ENCODE measurements around the gene DGKG. TPM values are rescaled to one million over a fixed set of nuclear protein-coding genes. Genes with fewer than 3 reads are reported as not detected.

Gene DGKG
- total and polyA plus RNA-seq, 4 donors, result 2.1 to 13.7 (median 8.0) TPM

DNA sequence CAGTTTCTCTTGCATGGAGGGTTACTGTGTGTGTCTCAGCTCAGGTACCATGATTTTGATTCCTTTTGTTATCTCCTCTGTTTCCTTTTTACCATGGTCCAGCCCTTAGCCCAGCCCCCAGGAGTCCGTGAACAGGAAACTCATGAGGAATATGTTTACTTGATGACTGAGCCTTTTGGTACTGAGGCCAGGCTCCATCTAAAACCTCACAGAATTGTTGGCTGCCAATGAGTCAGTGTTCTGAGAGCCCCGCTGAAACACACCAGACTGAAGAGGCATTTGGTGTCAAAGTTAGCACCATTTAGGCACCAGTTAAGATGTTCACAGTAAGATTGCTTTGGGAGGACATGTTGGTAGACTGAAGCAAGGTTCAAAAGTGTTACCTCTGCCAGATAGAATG lies 80.9 kb downstream of the DGKG start:
- TF ChIP-seq CTCF (IDR thresholded peaks at IDR 0.05; ENCODE audit: control extremely low read depth, extremely low read depth), result no peak
- Histone ChIP-seq H3K9ac (ENCODE audit: insufficient read depth in 1 of 2, low read length in 2 of 2) (no peak overlapping the region), H3K36me3 (ENCODE audit: control insufficient read depth in 4 of 4, insufficient read depth in 4 of 4, low read length in 4 of 4) (no peaks in the 10 kb centered on the region), H3K27ac (ENCODE audit: low read depth in 1 of 2, low read length in 1 of 2) (no peak overlapping the region), H3K4me1 (ENCODE audit: control insufficient read depth in 5 of 5, insufficient read depth in 5 of 5, low read length in 5 of 5) (peaks cover 0 to 2% (median 0%) of the 10 kb centered on the region in 5 donors), H3K9me3 (ENCODE audit: control insufficient read depth in 4 of 4, insufficient read depth in 3 of 4, low read length in 3 of 4) (no peaks in the 10 kb centered on the region), H3K27me3 (ENCODE audit: control insufficient read depth in 3 of 3, insufficient read depth in 3 of 3, low read length in 2 of 3) (peaks cover 0 to 2% (median 2%) of the 10 kb centered on the region in 3 donors), H3K4me3 (no peak overlapping the region)
- DNase-seq, result peak in 1 of 3 donors; percentile 12
- 31 to 58% methylated on average over 2 of the region's 2 CpGs for WGBS, 2 donors
- ATAC-seq (ENCODE audit: insufficient read depth, low FRiP score), result no peak

DNA sequence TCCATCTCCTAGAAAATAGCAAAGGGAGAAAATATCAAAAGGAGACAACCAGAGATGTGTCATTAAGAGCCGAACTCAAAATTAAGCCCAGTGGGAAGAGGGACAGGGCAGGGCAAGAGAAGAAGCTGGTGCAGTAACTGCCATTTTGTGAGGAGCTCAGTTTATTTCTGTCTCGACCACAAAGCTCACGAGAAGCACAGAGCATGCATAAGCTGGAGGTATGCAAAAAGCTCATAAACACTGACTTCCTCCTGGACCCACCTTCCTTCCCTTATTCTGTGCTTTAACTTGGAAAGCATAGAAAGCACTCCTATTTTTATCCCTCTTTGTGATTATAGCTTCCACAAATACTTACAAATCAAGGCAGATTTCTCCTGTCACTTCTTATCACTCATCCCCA lies 81.3 kb downstream of the DGKG start:
- DNase-seq (no peak), ATAC-seq (ENCODE audit: insufficient read depth, low FRiP score) (no peak)
- Histone ChIP-seq H3K27me3 (ENCODE audit: control insufficient read depth in 3 of 3, insufficient read depth in 3 of 3, low read length in 2 of 3) (peaks cover 0 to 2% (median 2%) of the 10 kb centered on the region in 3 donors), H3K9me3 (ENCODE audit: control insufficient read depth in 4 of 4, insufficient read depth in 3 of 4, low read length in 3 of 4) (no peaks in the 10 kb centered on the region), H3K36me3 (ENCODE audit: control insufficient read depth in 4 of 4, insufficient read depth in 4 of 4, low read length in 4 of 4) (no peaks in the 10 kb centered on the region), H3K4me1 (ENCODE audit: control insufficient read depth in 5 of 5, insufficient read depth in 5 of 5, low read length in 5 of 5) (peaks cover 0 to 2% (median 0%) of the 10 kb centered on the region in 5 donors), H3K4me3 (no peak overlapping the region), H3K27ac (ENCODE audit: low read depth in 1 of 2, low read length in 1 of 2) (no peak overlapping the region), H3K9ac (ENCODE audit: insufficient read depth in 1 of 2, low read length in 2 of 2) (no peak overlapping the region)
- TF ChIP-seq CTCF (IDR thresholded peaks at IDR 0.05; ENCODE audit: control extremely low read depth, extremely low read depth), result no peak
- WGBS, 2 donors, result 46 to 52% methylated on average over 3 of the region's 3 CpGs

GRCh38 chr3:186277268-186277909 lies 84.6 kb downstream of the DGKG start:
- Histone ChIP-seq H3K36me3 (ENCODE audit: control insufficient read depth in 4 of 4, insufficient read depth in 4 of 4, low read length in 4 of 4) (no peaks in the 10 kb centered on the region), H3K27ac (ENCODE audit: low read depth in 1 of 2, low read length in 1 of 2) (no peak overlapping the region), H3K27me3 (ENCODE audit: control insufficient read depth in 3 of 3, insufficient read depth in 3 of 3, low read length in 2 of 3) (peaks cover 0 to 2% (median 2%) of the 10 kb centered on the region in 3 donors), H3K4me1 (ENCODE audit: control insufficient read depth in 5 of 5, insufficient read depth in 5 of 5, low read length in 5 of 5) (peaks cover 0 to 2% (median 0%) of the 10 kb centered on the region in 5 donors), H3K9ac (ENCODE audit: insufficient read depth in 1 of 2, low read length in 2 of 2) (no peak overlapping the region), H3K9me3 (ENCODE audit: control insufficient read depth in 4 of 4, insufficient read depth in 3 of 4, low read length in 3 of 4) (no peaks in the 10 kb centered on the region), H3K4me3 (no peak overlapping the region)
- 48 to 75% methylated on average over 10 of the region's 10 CpGs for WGBS, 2 donors
- DNase-seq, result peak; percentile 52 to 82 (median 71)
- ATAC-seq (ENCODE audit: insufficient read depth, low FRiP score), result no peak
- TF ChIP-seq CTCF (IDR thresholded peaks at IDR 0.05; ENCODE audit: control extremely low read depth, extremely low read depth), result peak; percentile 29

DNA sequence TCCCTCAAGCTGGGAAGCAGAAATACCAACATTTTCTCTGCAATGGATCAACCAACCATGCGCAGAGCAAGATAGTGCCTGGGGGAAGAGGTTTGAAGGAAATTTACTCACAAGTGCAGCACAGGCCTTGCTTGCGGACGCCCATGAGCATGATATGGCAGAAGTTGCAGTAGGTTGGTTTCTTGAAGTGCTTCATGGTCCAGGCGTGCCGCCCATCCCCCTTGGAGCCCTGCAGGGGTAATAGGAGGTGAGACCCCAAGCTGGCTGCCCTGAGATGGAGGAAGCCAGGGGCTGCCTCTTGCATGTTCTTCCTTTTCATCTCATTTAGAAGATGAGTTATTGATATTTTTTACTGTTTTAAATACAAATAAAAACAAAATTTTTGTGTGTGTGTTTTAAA lies 86.6 kb downstream of the DGKG start:
- no peaks in the 10 kb centered on the region for H3K36me3 ChIP-seq (ENCODE audit: control insufficient read depth in 4 of 4, insufficient read depth in 4 of 4, low read length in 4 of 4)
- no peak overlapping the region for H3K27ac ChIP-seq (ENCODE audit: low read depth in 1 of 2, low read length in 1 of 2)
- no peak for TF ChIP-seq CTCF (IDR thresholded peaks at IDR 0.05; ENCODE audit: control extremely low read depth, extremely low read depth)
- DNase-seq, result no peak
- WGBS, 2 donors, result 97% methylated on average over 5 of the region's 5 CpGs
- no peak for ATAC-seq (ENCODE audit: insufficient read depth, low FRiP score)
- no peaks in the 10 kb centered on the region for H3K9me3 ChIP-seq (ENCODE audit: control insufficient read depth in 4 of 4, insufficient read depth in 3 of 4, low read length in 3 of 4)
- peaks cover 0 to 2% (median 2%) of the 10 kb centered on the region in 3 donors for H3K27me3 ChIP-seq (ENCODE audit: control insufficient read depth in 3 of 3, insufficient read depth in 3 of 3, low read length in 2 of 3)
- no peaks in the 10 kb centered on the region for H3K4me1 ChIP-seq (ENCODE audit: control insufficient read depth in 5 of 5, insufficient read depth in 5 of 5, low read length in 5 of 5)
- H3K9ac ChIP-seq (ENCODE audit: insufficient read depth in 1 of 2, low read length in 2 of 2), result no peak overlapping the region
- H3K4me3 ChIP-seq, result no peak overlapping the region
